HepG2 (cell line): ENCODE measurements around the gene LCE3E. TPM values are rescaled to one million over a fixed set of nuclear protein-coding genes. Genes with fewer than 3 reads are reported as not detected.

Source experiments
- ATAC-seq: fragments of 200-7000 bp; cut with Tn5 transposase; 3 replicates; pipeline ENCODE4 v1.9.1; 2020; ENCODE audit warnings: mild to moderate bottlenecking, moderate library complexity
- BruUV-seq: library from RNA; stranded (reverse); fragments of 400-500 nt; replicated peaks from 2 replicates; lab custom pipeline; 2021; lab: Mats Ljungman, UMichigan
- CTCF ChIA-PET: fragments of 300-600 bp; formaldehyde crosslinking; extraction: SDS; loops from one replicate; lab custom pipeline; 2021; ENCODE audit warnings: low total read pairs, inconsistent platforms, low intra/inter-chr PET ratio; lab: Yijun Ruan, JAX
- POLR2A ChIA-PET: fragments of 350-600 bp; sonication (Branson Sonifier 250); formaldehyde crosslinking; loops from one replicate; lab custom pipeline; 2020; ENCODE audit warnings: antibody characterized with exemption, inconsistent platforms; lab: Yijun Ruan, JAX
- DNase-seq: peaks from one replicate; pipeline ENCODE4 v3.0.0-alpha.2; 2015; ENCODE audit warnings: low spot score
- FAIRE-seq: peaks from 3 replicates; lab custom pipeline; 2011; peaks lifted over from hg19 to GRCh38; lab: Jason Lieb, UNC
- H2AFZ ChIP-seq: one replicate; pipeline ENCODE4 v1.6.1; 2011; ENCODE audit warnings: low read length, inconsistent platforms
- H3K27ac ChIP-seq: fragments of 300-600 bp; 3 replicates; pipeline ENCODE4 v1.8.0; 2011; ENCODE audit warnings: mixed run types, mild to moderate bottlenecking, mixed read lengths, low read length, inconsistent platforms; ENCODE audit not compliant: insufficient read depth; ENCODE audit errors: extremely low read length
- H3K27me3 ChIP-seq, 2 experiments: fragments of 200-600 bp in 1 of 2; 2 replicates in 1 of 2; 3 replicates in 1 of 2; pipeline versions ENCODE4 v1.6.0 to v1.8.0; 2011; ENCODE audit warnings: low read length in 2 of 2, mild to moderate bottlenecking in 2 of 2, moderate library complexity in 2 of 2, inconsistent platforms in 1 of 2; ENCODE audit not compliant: insufficient read depth in 2 of 2, control insufficient read depth in 1 of 2
- H3K36me3 ChIP-seq, 2 experiments: fragments of 200-600 bp in 1 of 2; replicated peaks in 1 of 2; 2 replicates in 1 of 2; 3 replicates in 1 of 2; pipeline versions ENCODE4 v1.5.1 to v1.8.0; 2011; ENCODE audit warnings: low read length in 2 of 2, inconsistent platforms in 1 of 2; ENCODE audit not compliant: insufficient read depth in 2 of 2, control insufficient read depth in 1 of 2
- H3K4me1 ChIP-seq: 2 replicates; pipeline ENCODE4 v1.5.1; 2012; ENCODE audit warnings: low read length, inconsistent platforms; ENCODE audit not compliant: insufficient read depth
- H3K4me2 ChIP-seq: 2 replicates; pipeline ENCODE4 v1.6.0; 2011; ENCODE audit warnings: low read depth, low read length, inconsistent platforms
- H3K4me3 ChIP-seq, 3 experiments: fragments of 200-600 bp in 1 of 3; sonication (generic), shearing (Covaris generic) in 1 of 3; replicated peaks in 1 of 3; 2 replicates each; pipeline ENCODE4 v1.5.1; 2011 to 2016; ENCODE audit warnings: low read length in 3 of 3, inconsistent platforms in 2 of 3, low read depth in 2 of 3, mild to moderate bottlenecking in 2 of 3, control low read depth in 1 of 3, mixed read lengths in 1 of 3; ENCODE audit not compliant: insufficient read depth in 1 of 3
- H3K79me2 ChIP-seq: one replicate; pipeline ENCODE4 v1.6.1; 2011; ENCODE audit warnings: low read length, inconsistent platforms; ENCODE audit not compliant: insufficient read depth
- H3K9ac ChIP-seq: 2 replicates; pipeline ENCODE4 v1.6.0; 2011; ENCODE audit warnings: mild to moderate bottlenecking, low read depth, low read length, inconsistent platforms; ENCODE audit not compliant: insufficient read depth
- H3K9me3 ChIP-seq: 2 replicates; pipeline ENCODE4 v1.5.1; 2012; ENCODE audit warnings: mild to moderate bottlenecking, low read length
- H4K20me1 ChIP-seq: 2 replicates; pipeline ENCODE4 v1.6.0; 2011; ENCODE audit warnings: inconsistent platforms, mild to moderate bottlenecking, low read length, moderate library complexity; ENCODE audit not compliant: insufficient read depth
- ATF7 ChIP-seq, 2 experiments: fragments of 450-650 bp in 1 of 2; sonication (generic) in 1 of 2; formaldehyde crosslinking in 1 of 2; IDR thresholded peaks; 2 replicates each; pipeline versions ENCODE4 v1.4.0 to v1.6.1; 2016 to 2020; ENCODE audit warnings: antibody characterized with exemption in 1 of 2, mild to moderate bottlenecking in 1 of 2, missing genetic modification reagents in 1 of 2
- BCL6 ChIP-seq: IDR thresholded peaks from 2 replicates; pipeline ENCODE4 v1.6.1; 2016; ENCODE audit warnings: missing genetic modification reagents, missing compliant biosample characterization
- FOSL2 ChIP-seq: sonication (generic); formaldehyde crosslinking; IDR thresholded peaks from 2 replicates; pipeline ENCODE4 v1.4.0; 2020; ENCODE audit warnings: missing genetic modification reagents
- GATAD1 ChIP-seq: IDR thresholded peaks from 2 replicates; pipeline ENCODE4 v1.6.1; 2016; ENCODE audit warnings: missing genetic modification reagents, missing compliant biosample characterization
- NFE2L1 ChIP-seq: sonication (generic); formaldehyde crosslinking; IDR thresholded peaks from 2 replicates; pipeline ENCODE4 v1.4.0; 2020; ENCODE audit warnings: missing genetic modification reagents, mild to moderate bottlenecking, borderline replicate concordance
- NONO ChIP-seq, 2 experiments: fragments of 450-650 bp in 1 of 2; sonication (generic) in 1 of 2; formaldehyde crosslinking in 1 of 2; IDR thresholded peaks in 1 of 2; conservative IDR thresholded peaks in 1 of 2; 2 replicates each; pipeline versions ENCODE4 v1.6.1 to v1.8.0; 2017 to 2022; ENCODE audit warnings: mild to moderate bottlenecking in 1 of 2, missing genetic modification reagents in 1 of 2, moderate library complexity in 1 of 2
- PRMT3 ChIP-seq: sonication (generic); formaldehyde crosslinking; IDR thresholded peaks from 2 replicates; pipeline ENCODE4 v1.8.1; 2022; ENCODE audit warnings: low read depth, mild to moderate bottlenecking, moderate library complexity, missing genetic modification reagents, borderline replicate concordance
- SSRP1 ChIP-seq: IDR thresholded peaks from 2 replicates; pipeline ENCODE4 v1.6.1; 2016; ENCODE audit warnings: control low read depth
- WIZ ChIP-seq: sonication (generic); formaldehyde crosslinking; IDR thresholded peaks from 2 replicates; pipeline ENCODE4 v1.5.1; 2020; ENCODE audit warnings: mild to moderate bottlenecking, missing genetic modification reagents
- ZNF292 ChIP-seq: sonication (generic); formaldehyde crosslinking; IDR thresholded peaks from 2 replicates; pipeline ENCODE4 v1.8.1; 2022; ENCODE audit warnings: mild to moderate bottlenecking, low read depth, missing genetic modification reagents, borderline replicate concordance
- ZNF33B ChIP-seq: sonication (generic); formaldehyde crosslinking; IDR thresholded peaks from 2 replicates; pipeline ENCODE4 v1.5.1; 2020; ENCODE audit warnings: mild to moderate bottlenecking, missing genetic modification reagents
- ZNF446 ChIP-seq: sonication (generic); formaldehyde crosslinking; IDR thresholded peaks from 2 replicates; pipeline ENCODE4 v1.5.0; 2020; ENCODE audit warnings: mild to moderate bottlenecking, missing genetic modification reagents
- ZZZ3 ChIP-seq: sonication (generic); formaldehyde crosslinking; IDR thresholded peaks from 2 replicates; pipeline ENCODE4 v1.4.0; 2020; ENCODE audit warnings: missing genetic modification reagents, mild to moderate bottlenecking, borderline replicate concordance
- WGBS: methylation state at CpG from one replicate; pipeline ENCODE4 v1.1.6; 2017; ENCODE audit warnings: low lambda C conversion rate; 5-methylcytosine and 5-hydroxymethylcytosine counted together
- in situ Hi-C: cut with HindIII; loops from 2 replicates; pipeline ENCODE4 v1.10.0; 2017; ENCODE audit warnings: low pct_unique_long_range_greater_than_20kb; ENCODE audit not compliant: extremely low pct_ligation_motif_present
- intact Hi-C: fragments of 100-400 bp; cut with micrococcal nuclease; formaldehyde crosslinking; loops from one replicate; pipeline ENCODE4 v1.10.0; 2022; ENCODE audit not compliant: unreplicated experiment
- polyA plus RNA-seq, 8 experiments: library from polyadenylated mRNA; depleted of rRNA in 3 of 8; stranded (reverse) in 7 of 8; unstranded in 1 of 8; fragments of >200 nt; fragmentation: Illumina TruSeq in 4 of 8; extraction: Trizol in 4 of 8; gene quantifications; 2 replicates each; pipeline versions ENCODE4 v1.2.1 to v1.2.3, GENCODE V29; 2011 to 2016; ENCODE audit warnings: low read depth in 4 of 8, missing spikeins in 1 of 8, mixed read lengths in 1 of 8; ENCODE audit not compliant: insufficient read depth in 1 of 8
- total RNA-seq, 5 experiments: library from RNA; depleted of rRNA; stranded (reverse); fragments of >200 nt; fragmentation: Illumina TruSeq; extraction: Trizol; gene quantifications; 2 replicates each; pipeline ENCODE4 v1.2.3, GENCODE V29; 2016; ENCODE audit warnings: low read depth in 1 of 5
- TF ChIP-seq, protein P1 (sequence below): IDR thresholded peaks from 2 replicates; pipeline ENCODE4 v1.6.1; 2016; ENCODE audit warnings: mild to moderate bottlenecking, missing biosample characterization, missing genetic modification reagents
- TF ChIP-seq, protein P2 (sequence below): sonication (generic); formaldehyde crosslinking; IDR thresholded peaks from 2 replicates; pipeline ENCODE4 v1.8.1; 2022; ENCODE audit warnings: low read depth, mild to moderate bottlenecking, missing genetic modification reagents
- TF ChIP-seq, protein P3 (sequence below): sonication (generic); formaldehyde crosslinking; IDR thresholded peaks from 2 replicates; pipeline ENCODE4 v1.4.0; 2020; ENCODE audit warnings: missing genetic modification reagents
- TF ChIP-seq, protein P4 (sequence below): sonication (generic); formaldehyde crosslinking; IDR thresholded peaks from 2 replicates; pipeline ENCODE4 v1.5.0; 2020; ENCODE audit warnings: mild to moderate bottlenecking, missing genetic modification reagents, moderate library complexity

LCE3E gene
- total and polyA plus RNA-seq, 2 of the 13 experiments (the other 11 are each of a cell fraction or from before 2014, with no cell fraction given) = not detected

DNA sequence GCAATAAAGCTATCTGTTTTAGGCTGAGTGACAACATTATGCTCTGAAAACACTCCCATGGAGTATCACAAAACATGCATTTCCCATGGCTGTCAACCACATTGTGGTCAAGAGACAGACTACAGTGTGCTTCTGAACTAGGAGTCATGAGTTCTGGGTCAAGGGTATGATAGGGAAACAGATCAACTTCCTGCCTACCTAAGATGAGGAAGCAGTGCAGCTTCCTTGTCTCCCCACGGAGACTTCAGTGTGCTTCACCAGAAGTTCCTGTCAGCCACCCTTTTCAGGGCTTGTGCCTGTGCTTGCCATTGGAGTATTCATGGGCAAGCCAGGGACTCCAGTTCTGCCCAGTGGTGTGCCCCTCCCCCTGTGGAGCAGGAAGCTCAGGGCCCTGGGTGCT is 19.9 kb downstream of the LCE3E start:
- WGBS = 0% methylated on average over 1 of the region's 1 CpG
- no TSS peak for BruUV-seq
- H3K4me2 ChIP-seq = no peak overlapping the region
- intact Hi-C loops (no loop called here), in situ Hi-C loops (no loop called here)
- ChIA-PET CTCF (no interaction called here), POLR2A (no interaction called here)
- H3K36me3 ChIP-seq = no peaks in the 10 kb centered on the region
- no peak overlapping the region for H2AFZ ChIP-seq
- no peaks in the 10 kb centered on the region for H3K27me3 ChIP-seq
- H3K79me2 ChIP-seq = no peaks in the 10 kb centered on the region
- ATAC-seq (no peak), DNase-seq (no peak), FAIRE-seq (no peak)
- H3K27ac ChIP-seq = no peak overlapping the region
- H4K20me1 ChIP-seq = no peaks in the 10 kb centered on the region
- H3K4me3 ChIP-seq = no peak overlapping the region
- H3K9me3 ChIP-seq = no peaks in the 10 kb centered on the region
- no peaks in the 10 kb centered on the region for H3K4me1 ChIP-seq
- no peak overlapping the region for H3K9ac ChIP-seq
- TF ChIP-seq, protein P1, sequence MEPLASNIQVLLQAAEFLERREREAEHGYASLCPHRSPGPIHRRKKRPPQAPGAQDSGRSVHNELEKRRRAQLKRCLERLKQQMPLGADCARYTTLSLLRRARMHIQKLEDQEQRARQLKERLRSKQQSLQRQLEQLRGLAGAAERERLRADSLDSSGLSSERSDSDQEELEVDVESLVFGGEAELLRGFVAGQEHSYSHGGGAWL (CRISPR knock-in tag) = no peak
- TF ChIP-seq PRMT3 (CRISPR knock-in tag) (no peak), WIZ (CRISPR knock-in tag) (no peak), ZNF33B (CRISPR knock-in tag) (no peak), NONO (IDR thresholded peaks at IDR 0.05) (no peak), NONO (CRISPR knock-in tag; conservative IDR thresholded peaks at IDR 0.05) (no peak), ZZZ3 (CRISPR knock-in tag) (no peak), ATF7 (IDR thresholded peaks at IDR 0.05) (no peak), ATF7 (CRISPR knock-in tag; IDR thresholded peaks at IDR 0.05) (no peak), ZNF292 (CRISPR knock-in tag) (no peak), GATAD1 (no peak), NFE2L1 (no peak), SSRP1 (CRISPR knock-in tag) (no peak), BCL6 (CRISPR knock-in tag) (no peak), ZNF446 (CRISPR knock-in tag) (no peak), FOSL2 (CRISPR knock-in tag) (no peak)
- TF ChIP-seq, protein P2, sequence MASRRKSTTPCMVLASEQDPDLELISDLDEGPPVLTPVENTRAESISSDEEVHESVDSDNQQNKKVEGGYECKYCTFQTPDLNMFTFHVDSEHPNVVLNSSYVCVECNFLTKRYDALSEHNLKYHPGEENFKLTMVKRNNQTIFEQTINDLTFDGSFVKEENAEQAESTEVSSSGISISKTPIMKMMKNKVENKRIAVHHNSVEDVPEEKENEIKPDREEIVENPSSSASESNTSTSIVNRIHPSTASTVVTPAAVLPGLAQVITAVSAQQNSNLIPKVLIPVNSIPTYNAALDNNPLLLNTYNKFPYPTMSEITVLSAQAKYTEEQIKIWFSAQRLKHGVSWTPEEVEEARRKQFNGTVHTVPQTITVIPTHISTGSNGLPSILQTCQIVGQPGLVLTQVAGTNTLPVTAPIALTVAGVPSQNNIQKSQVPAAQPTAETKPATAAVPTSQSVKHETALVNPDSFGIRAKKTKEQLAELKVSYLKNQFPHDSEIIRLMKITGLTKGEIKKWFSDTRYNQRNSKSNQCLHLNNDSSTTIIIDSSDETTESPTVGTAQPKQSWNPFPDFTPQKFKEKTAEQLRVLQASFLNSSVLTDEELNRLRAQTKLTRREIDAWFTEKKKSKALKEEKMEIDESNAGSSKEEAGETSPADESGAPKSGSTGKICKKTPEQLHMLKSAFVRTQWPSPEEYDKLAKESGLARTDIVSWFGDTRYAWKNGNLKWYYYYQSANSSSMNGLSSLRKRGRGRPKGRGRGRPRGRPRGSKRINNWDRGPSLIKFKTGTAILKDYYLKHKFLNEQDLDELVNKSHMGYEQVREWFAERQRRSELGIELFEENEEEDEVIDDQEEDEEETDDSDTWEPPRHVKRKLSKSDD = no peak
- TF ChIP-seq, protein P3, sequence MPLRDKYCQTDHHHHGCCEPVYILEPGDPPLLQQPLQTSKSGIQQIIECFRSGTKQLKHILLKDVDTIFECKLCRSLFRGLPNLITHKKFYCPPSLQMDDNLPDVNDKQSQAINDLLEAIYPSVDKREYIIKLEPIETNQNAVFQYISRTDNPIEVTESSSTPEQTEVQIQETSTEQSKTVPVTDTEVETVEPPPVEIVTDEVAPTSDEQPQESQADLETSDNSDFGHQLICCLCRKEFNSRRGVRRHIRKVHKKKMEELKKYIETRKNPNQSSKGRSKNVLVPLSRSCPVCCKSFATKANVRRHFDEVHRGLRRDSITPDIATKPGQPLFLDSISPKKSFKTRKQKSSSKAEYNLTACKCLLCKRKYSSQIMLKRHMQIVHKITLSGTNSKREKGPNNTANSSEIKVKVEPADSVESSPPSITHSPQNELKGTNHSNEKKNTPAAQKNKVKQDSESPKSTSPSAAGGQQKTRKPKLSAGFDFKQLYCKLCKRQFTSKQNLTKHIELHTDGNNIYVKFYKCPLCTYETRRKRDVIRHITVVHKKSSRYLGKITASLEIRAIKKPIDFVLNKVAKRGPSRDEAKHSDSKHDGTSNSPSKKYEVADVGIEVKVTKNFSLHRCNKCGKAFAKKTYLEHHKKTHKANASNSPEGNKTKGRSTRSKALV (CRISPR knock-in tag) = no peak
- TF ChIP-seq, protein P4, sequence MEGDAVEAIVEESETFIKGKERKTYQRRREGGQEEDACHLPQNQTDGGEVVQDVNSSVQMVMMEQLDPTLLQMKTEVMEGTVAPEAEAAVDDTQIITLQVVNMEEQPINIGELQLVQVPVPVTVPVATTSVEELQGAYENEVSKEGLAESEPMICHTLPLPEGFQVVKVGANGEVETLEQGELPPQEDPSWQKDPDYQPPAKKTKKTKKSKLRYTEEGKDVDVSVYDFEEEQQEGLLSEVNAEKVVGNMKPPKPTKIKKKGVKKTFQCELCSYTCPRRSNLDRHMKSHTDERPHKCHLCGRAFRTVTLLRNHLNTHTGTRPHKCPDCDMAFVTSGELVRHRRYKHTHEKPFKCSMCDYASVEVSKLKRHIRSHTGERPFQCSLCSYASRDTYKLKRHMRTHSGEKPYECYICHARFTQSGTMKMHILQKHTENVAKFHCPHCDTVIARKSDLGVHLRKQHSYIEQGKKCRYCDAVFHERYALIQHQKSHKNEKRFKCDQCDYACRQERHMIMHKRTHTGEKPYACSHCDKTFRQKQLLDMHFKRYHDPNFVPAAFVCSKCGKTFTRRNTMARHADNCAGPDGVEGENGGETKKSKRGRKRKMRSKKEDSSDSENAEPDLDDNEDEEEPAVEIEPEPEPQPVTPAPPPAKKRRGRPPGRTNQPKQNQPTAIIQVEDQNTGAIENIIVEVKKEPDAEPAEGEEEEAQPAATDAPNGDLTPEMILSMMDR = no peak
